ENCODE results near the gene SLC5A10.

DNA sequence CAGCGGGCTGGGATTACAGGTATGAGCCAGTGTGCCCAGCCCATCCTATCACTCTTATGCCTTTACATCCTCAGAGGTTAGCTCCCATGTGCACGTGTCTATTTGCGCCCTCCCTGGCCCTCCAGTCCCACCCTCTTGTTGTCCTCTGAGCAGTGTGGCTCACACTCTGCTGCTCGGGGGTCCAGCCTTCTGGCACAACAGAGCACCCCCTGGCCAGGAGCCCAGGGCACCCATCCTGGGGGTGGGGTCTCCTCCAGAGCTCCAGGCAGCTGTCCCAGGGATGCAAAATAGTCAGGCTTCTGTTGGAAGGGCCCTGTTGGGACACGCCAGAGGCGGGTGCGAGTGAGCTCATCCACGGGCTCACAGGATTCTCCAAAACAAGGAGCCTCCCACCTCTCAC is 64.3 kb downstream of the SLC5A10 start:
- no peak for TF ChIP-seq POLR2A (IDR thresholded peaks at IDR 0.05)
- TF ChIP-seq, protein P1, sequence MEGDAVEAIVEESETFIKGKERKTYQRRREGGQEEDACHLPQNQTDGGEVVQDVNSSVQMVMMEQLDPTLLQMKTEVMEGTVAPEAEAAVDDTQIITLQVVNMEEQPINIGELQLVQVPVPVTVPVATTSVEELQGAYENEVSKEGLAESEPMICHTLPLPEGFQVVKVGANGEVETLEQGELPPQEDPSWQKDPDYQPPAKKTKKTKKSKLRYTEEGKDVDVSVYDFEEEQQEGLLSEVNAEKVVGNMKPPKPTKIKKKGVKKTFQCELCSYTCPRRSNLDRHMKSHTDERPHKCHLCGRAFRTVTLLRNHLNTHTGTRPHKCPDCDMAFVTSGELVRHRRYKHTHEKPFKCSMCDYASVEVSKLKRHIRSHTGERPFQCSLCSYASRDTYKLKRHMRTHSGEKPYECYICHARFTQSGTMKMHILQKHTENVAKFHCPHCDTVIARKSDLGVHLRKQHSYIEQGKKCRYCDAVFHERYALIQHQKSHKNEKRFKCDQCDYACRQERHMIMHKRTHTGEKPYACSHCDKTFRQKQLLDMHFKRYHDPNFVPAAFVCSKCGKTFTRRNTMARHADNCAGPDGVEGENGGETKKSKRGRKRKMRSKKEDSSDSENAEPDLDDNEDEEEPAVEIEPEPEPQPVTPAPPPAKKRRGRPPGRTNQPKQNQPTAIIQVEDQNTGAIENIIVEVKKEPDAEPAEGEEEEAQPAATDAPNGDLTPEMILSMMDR (IDR thresholded peaks at IDR 0.05): no peak
